ENCODE data around the gene CCDC18. TPM values are rescaled to one million over a fixed set of nuclear protein-coding genes. Genes with fewer than 3 reads are reported as not detected.

CCDC18 gene
- total and polyA plus RNA-seq, 2 experiments from 2014 or later: 16.3 to 47.9 TPM

GRCh38 chr1:93223023-93223675 lies 42.6 kb downstream of the CCDC18 start:
- H3K4me1 Mint-ChIP-seq: no peaks in the 10 kb centered on the region
- H3K27me3 Mint-ChIP-seq (ENCODE audit: insufficient read depth, low read depth, poor library complexity): peaks cover 9% of the 10 kb centered on the region
- Histone ChIP-seq H3K4me3 (no peak overlapping the region), H3K79me2 (replicated peaks; ENCODE audit: insufficient read depth) (no peaks in the 10 kb centered on the region), H3K4me2 (no peak overlapping the region), H3K4me1 (ENCODE audit: insufficient read depth) (no peaks in the 10 kb centered on the region), H2AFZ (no peak overlapping the region), H3K27me3 (ENCODE audit: insufficient read depth) (no peaks in the 10 kb centered on the region), H3K36me3 (ENCODE audit: insufficient read depth) (peaks cover 5% of the 10 kb centered on the region; the same call in 1 of the 2 replicates), H3F3A (replicated peaks; ENCODE audit: low read depth) (no peaks in the 10 kb centered on the region), H3K27ac (ENCODE audit: low read depth) (0 out of 2 replicates have a peak overlapping the region, but pooled peaks have one; percentile 5), H4K20me1 (replicated peaks; ENCODE audit: insufficient read depth) (no peaks in the 10 kb centered on the region), H3K9me2 (ENCODE audit: insufficient read depth) (no peaks in the 10 kb centered on the region)
- DNase-seq (ENCODE audit: low spot score) (no peak), ATAC-seq (no peak)
- no peak overlapping the region for H3K27ac Mint-ChIP-seq
- no peaks in the 10 kb centered on the region for H3K9me3 Mint-ChIP-seq
- H3K4me3 Mint-ChIP-seq: no peak overlapping the region
- H3K36me3 Mint-ChIP-seq (ENCODE audit: low read depth): peaks cover 63% of the 10 kb centered on the region
- TF ChIP-seq STAT1 (IDR thresholded peaks at IDR 0.05; ENCODE audit: unreplicated experiment) (no peak), ZNF331 (CRISPR knock-in tag; IDR thresholded peaks at IDR 0.05; ENCODE audit: low read depth) (no peak), NANOG (IDR thresholded peaks at IDR 0.05; ENCODE audit: borderline replicate concordance) (no peak), JUNB (IDR thresholded peaks at IDR 0.05; ENCODE audit: unreplicated experiment) (no peak), CREB1 (CRISPR knock-in tag; IDR thresholded peaks at IDR 0.05; ENCODE audit: low read depth) (no peak), ZNF114 (CRISPR knock-in tag; IDR thresholded peaks at IDR 0.05) (no peak), EZH2phosphoT487 (IDR thresholded peaks at IDR 0.05; ENCODE audit: unreplicated experiment) (no peak), POLR2AphosphoS5 (IDR thresholded peaks at IDR 0.05; ENCODE audit: low read depth) (no peak), EZH2 (IDR thresholded peaks at IDR 0.05; ENCODE audit: low read depth, unreplicated experiment) (no peak), ETS1 (IDR thresholded peaks at IDR 0.05) (no peak)
- TF ChIP-seq, protein P1, sequence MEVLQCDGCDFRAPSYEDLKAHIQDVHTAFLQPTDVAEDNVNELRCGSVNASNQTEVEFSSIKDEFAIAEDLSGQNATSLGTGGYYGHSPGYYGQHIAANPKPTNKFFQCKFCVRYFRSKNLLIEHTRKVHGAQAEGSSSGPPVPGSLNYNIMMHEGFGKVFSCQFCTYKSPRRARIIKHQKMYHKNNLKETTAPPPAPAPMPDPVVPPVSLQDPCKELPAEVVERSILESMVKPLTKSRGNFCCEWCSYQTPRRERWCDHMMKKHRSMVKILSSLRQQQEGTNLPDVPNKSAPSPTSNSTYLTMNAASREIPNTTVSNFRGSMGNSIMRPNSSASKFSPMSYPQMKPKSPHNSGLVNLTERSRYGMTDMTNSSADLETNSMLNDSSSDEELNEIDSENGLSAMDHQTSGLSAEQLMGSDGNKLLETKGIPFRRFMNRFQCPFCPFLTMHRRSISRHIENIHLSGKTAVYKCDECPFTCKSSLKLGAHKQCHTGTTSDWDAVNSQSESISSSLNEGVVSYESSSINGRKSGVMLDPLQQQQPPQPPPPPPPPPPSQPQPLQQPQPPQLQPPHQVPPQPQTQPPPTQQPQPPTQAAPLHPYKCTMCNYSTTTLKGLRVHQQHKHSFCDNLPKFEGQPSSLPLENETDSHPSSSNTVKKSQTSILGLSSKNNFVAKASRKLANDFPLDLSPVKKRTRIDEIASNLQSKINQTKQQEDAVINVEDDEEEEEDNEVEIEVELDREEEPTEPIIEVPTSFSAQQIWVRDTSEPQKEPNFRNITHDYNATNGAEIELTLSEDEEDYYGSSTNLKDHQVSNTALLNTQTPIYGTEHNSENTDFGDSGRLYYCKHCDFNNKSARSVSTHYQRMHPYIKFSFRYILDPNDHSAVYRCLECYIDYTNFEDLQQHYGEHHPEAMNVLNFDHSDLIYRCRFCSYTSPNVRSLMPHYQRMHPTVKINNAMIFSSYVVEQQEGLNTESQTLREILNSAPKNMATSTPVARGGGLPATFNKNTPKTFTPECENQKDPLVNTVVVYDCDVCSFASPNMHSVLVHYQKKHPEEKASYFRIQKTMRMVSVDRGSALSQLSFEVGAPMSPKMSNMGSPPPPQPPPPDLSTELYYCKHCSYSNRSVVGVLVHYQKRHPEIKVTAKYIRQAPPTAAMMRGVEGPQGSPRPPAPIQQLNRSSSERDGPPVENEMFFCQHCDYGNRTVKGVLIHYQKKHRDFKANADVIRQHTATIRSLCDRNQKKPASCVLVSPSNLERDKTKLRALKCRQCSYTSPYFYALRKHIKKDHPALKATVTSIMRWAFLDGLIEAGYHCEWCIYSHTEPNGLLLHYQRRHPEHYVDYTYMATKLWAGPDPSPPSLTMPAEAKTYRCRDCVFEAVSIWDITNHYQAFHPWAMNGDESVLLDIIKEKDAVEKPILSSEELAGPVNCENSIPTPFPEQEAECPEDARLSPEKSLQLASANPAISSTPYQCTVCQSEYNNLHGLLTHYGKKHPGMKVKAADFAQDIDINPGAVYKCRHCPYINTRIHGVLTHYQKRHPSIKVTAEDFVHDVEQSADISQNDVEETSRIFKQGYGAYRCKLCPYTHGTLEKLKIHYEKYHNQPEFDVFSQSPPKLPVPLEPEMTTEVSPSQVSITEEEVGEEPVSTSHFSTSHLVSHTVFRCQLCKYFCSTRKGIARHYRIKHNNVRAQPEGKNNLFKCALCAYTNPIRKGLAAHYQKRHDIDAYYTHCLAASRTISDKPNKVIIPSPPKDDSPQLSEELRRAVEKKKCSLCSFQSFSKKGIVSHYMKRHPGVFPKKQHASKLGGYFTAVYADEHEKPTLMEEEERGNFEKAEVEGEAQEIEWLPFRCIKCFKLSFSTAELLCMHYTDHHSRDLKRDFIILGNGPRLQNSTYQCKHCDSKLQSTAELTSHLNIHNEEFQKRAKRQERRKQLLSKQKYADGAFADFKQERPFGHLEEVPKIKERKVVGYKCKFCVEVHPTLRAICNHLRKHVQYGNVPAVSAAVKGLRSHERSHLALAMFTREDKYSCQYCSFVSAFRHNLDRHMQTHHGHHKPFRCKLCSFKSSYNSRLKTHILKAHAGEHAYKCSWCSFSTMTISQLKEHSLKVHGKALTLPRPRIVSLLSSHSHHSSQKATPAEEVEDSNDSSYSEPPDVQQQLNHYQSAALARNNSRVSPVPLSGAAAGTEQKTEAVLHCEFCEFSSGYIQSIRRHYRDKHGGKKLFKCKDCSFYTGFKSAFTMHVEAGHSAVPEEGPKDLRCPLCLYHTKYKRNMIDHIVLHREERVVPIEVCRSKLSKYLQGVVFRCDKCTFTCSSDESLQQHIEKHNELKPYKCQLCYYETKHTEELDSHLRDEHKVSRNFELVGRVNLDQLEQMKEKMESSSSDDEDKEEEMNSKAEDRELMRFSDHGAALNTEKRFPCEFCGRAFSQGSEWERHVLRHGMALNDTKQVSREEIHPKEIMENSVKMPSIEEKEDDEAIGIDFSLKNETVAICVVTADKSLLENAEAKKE (CRISPR knock-in tag; IDR thresholded peaks at IDR 0.05): no peak
- TF ChIP-seq, protein P2, sequence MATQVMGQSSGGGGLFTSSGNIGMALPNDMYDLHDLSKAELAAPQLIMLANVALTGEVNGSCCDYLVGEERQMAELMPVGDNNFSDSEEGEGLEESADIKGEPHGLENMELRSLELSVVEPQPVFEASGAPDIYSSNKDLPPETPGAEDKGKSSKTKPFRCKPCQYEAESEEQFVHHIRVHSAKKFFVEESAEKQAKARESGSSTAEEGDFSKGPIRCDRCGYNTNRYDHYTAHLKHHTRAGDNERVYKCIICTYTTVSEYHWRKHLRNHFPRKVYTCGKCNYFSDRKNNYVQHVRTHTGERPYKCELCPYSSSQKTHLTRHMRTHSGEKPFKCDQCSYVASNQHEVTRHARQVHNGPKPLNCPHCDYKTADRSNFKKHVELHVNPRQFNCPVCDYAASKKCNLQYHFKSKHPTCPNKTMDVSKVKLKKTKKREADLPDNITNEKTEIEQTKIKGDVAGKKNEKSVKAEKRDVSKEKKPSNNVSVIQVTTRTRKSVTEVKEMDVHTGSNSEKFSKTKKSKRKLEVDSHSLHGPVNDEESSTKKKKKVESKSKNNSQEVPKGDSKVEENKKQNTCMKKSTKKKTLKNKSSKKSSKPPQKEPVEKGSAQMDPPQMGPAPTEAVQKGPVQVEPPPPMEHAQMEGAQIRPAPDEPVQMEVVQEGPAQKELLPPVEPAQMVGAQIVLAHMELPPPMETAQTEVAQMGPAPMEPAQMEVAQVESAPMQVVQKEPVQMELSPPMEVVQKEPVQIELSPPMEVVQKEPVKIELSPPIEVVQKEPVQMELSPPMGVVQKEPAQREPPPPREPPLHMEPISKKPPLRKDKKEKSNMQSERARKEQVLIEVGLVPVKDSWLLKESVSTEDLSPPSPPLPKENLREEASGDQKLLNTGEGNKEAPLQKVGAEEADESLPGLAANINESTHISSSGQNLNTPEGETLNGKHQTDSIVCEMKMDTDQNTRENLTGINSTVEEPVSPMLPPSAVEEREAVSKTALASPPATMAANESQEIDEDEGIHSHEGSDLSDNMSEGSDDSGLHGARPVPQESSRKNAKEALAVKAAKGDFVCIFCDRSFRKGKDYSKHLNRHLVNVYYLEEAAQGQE (IDR thresholded peaks at IDR 0.05; ENCODE audit: unreplicated experiment): no peak
- TF ChIP-seq, protein P3, sequence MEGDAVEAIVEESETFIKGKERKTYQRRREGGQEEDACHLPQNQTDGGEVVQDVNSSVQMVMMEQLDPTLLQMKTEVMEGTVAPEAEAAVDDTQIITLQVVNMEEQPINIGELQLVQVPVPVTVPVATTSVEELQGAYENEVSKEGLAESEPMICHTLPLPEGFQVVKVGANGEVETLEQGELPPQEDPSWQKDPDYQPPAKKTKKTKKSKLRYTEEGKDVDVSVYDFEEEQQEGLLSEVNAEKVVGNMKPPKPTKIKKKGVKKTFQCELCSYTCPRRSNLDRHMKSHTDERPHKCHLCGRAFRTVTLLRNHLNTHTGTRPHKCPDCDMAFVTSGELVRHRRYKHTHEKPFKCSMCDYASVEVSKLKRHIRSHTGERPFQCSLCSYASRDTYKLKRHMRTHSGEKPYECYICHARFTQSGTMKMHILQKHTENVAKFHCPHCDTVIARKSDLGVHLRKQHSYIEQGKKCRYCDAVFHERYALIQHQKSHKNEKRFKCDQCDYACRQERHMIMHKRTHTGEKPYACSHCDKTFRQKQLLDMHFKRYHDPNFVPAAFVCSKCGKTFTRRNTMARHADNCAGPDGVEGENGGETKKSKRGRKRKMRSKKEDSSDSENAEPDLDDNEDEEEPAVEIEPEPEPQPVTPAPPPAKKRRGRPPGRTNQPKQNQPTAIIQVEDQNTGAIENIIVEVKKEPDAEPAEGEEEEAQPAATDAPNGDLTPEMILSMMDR (conservative IDR thresholded peaks at IDR 0.05; ENCODE audit: low read depth in 2 of 2): no peak
